ENCODE measurements around the gene SEC61B. TPM values are rescaled to one million over a fixed set of nuclear protein-coding genes. Genes with fewer than 3 reads are reported as not detected.

SEC61B gene
- total and polyA plus RNA-seq, 9 of the 15 experiments (the other 6 are each of a cell fraction or from before 2014, with no cell fraction given): 57.8 to 262 (median 172) TPM

- no peak for DNase-seq (ENCODE audit: extremely low read depth in 1 of 4, low spot score in 3 of 4)
- 0% methylated on average over 3 of the region's 3 CpGs for WGBS (ENCODE audit: insufficient coverage, low coverage, missing lambda C conversion rate)
- Histone ChIP-seq H3K4me1 (replicated peaks in 1 of 2; ENCODE audit: control insufficient read depth in 2 of 2, insufficient read depth in 2 of 2, low read length in 2 of 2) (no peaks in the 10 kb centered on the region; a peak in 1 of 5 replicates), H4K20me1 (replicated peaks; ENCODE audit: control insufficient read depth, insufficient read depth, low read length) (no peaks in the 10 kb centered on the region), H2AFZ (ENCODE audit: low read depth, low read length) (no peak overlapping the region), H3K27me3 (ENCODE audit: control insufficient read depth in 2 of 2, insufficient read depth in 2 of 2, low read length in 2 of 2) (peaks cover 32 to 38% of the 10 kb centered on the region in 2 experiments), H3K9ac (ENCODE audit: insufficient read depth in 1 of 2, low read depth in 2 of 2, low read length in 2 of 2) (no peak overlapping the region), H3K4me2 (ENCODE audit: insufficient read depth, low read length) (no peak overlapping the region), H3K36me3 (ENCODE audit: control insufficient read depth, insufficient read depth, low read length) (no peaks in the 10 kb centered on the region), H3K27ac (ENCODE audit: extremely low read depth, low read depth, low read length) (no peak overlapping the region), H3K9me3 (replicated peaks; ENCODE audit: control insufficient read depth, insufficient read depth, low read depth, low read length) (no peaks in the 10 kb centered on the region), H3K79me2 (ENCODE audit: control insufficient read depth, insufficient read depth, low read length) (no peaks in the 10 kb centered on the region), H3K4me3 (no peak overlapping the region), H3K9me1 (ENCODE audit: control insufficient read depth, insufficient read depth, low read length) (no peaks in the 10 kb centered on the region)
- ChIA-PET CTCF (ENCODE audit: low intra/inter-chr PET ratio) (no interaction called here), POLR2A (interaction anchor here (0.8 to 1.8 kb wide), 5 partner anchors 9 to 25 kb away, joined by 3 to 5 read pairs (median 4); partner anchors contain the start of genes ALG2 and SEC61B)
- intact Hi-C loops (cut with micrococcal nuclease) (no loop called here), in situ Hi-C loops (cut with MboI) (loop anchor here (10.0 kb wide), 1 partner anchor 168 kb away; no protein-coding TSS in a partner anchor)
- ATAC-seq: no peak; the same call in 2 of the 3 replicates
- FAIRE-seq: no peak
- BruUV-seq (replicated peaks): no TSS peak
- TF ChIP-seq HNRNPL (IDR thresholded peaks at IDR 0.05; ENCODE audit: low read depth, low read length): no peak
- no peak for TF ChIP-seq ZNF583 (CRISPR knock-in tag; IDR thresholded peaks at IDR 0.05)
- no peak for TF ChIP-seq POLR2G (IDR thresholded peaks at IDR 0.05; ENCODE audit: low read depth, low read length)
- TF ChIP-seq L3MBTL2 (IDR thresholded peaks at IDR 0.05): no peak
- no peak for TF ChIP-seq EWSR1 (IDR thresholded peaks at IDR 0.05; ENCODE audit: borderline replicate concordance, low read depth, partially characterized antibody)
- no peak for TF ChIP-seq BMI1 (IDR thresholded peaks at IDR 0.05; ENCODE audit: low read length)
- TF ChIP-seq ARID3A (IDR thresholded peaks at IDR 0.05; ENCODE audit: borderline replicate concordance, low read depth, low read length): no peak
- no peak for TF ChIP-seq KLF16 (IDR thresholded peaks at IDR 0.05)
Measured at GRCh38 chr9:99197124-99197630, 24.9 kb upstream of the SEC61B start.
